CD4-positive, CD25-positive, alpha-beta regulatory T cell (primary cell): Measurements from ENCODE around the gene CTNNA2. TPM values are rescaled to one million over a fixed set of nuclear protein-coding genes. Genes with fewer than 3 reads are reported as not detected.
"Not testable (repeated sequence)": the region's sequence is repeated elsewhere in the genome, so short reads cannot be mapped to it uniquely, and the experiment has no call there.

Experiments
- ATAC-seq, 2 donors: fragments of 150-1000 bp; cut with Tn5 transposase; one replicate each; pipeline ENCODE4 v1.10.0; 2021; ENCODE audit warnings: low read depth in 2 of 2, moderate number of reproducible peaks in 2 of 2, moderate library complexity in 1 of 2
- DNase-seq, 3 donors: peaks; one replicate each; pipeline versions ENCODE4 v3.0.0 to v3.0.0-alpha.2; 2012 to 2022; ENCODE audit warnings: mixed read lengths in 1 of 3
- H3K27ac ChIP-seq: one replicate; pipeline ENCODE4 v1.7.0; 2013; ENCODE audit warnings: mild to moderate bottlenecking, low read length; ENCODE audit not compliant: insufficient read depth, poor library complexity, severe bottlenecking
- H3K27me3 ChIP-seq: one replicate; pipeline ENCODE4 v1.7.0; 2013; ENCODE audit warnings: low read length; ENCODE audit not compliant: control insufficient read depth, insufficient read depth
- H3K36me3 ChIP-seq: one replicate; pipeline ENCODE4 v1.7.0; 2013; ENCODE audit warnings: mild to moderate bottlenecking, low read length, moderate library complexity; ENCODE audit not compliant: control insufficient read depth, insufficient read depth
- H3K4me1 ChIP-seq: 2 replicates; pipeline ENCODE4 v1.7.0; 2013; ENCODE audit warnings: mild to moderate bottlenecking, low read length; ENCODE audit not compliant: insufficient read depth, control insufficient read depth, poor library complexity, severe bottlenecking
- H3K4me3 ChIP-seq: one replicate; pipeline ENCODE4 v1.7.0; 2013; ENCODE audit warnings: low read depth, mild to moderate bottlenecking, low read length, moderate library complexity
- H3K9me3 ChIP-seq, 2 experiments: 1 replicate in 1 of 2; 2 replicates in 1 of 2; pipeline ENCODE4 v1.7.0; 2013; ENCODE audit warnings: low read length in 2 of 2, mild to moderate bottlenecking in 1 of 2, moderate library complexity in 1 of 2; ENCODE audit not compliant: control insufficient read depth in 2 of 2
- H3K27ac Mint-ChIP-seq, 3 donors: one replicate each; pipeline ENCODE4 v1.8.0; 2020 to 2022; ENCODE audit warnings: mild to moderate bottlenecking in 3 of 3, mixed read lengths in 3 of 3, moderate library complexity in 2 of 3
- H3K27me3 Mint-ChIP-seq: one replicate; pipeline ENCODE4 v1.8.0; 2022; ENCODE audit warnings: mild to moderate bottlenecking, mixed read lengths
- H3K36me3 Mint-ChIP-seq: one replicate; pipeline ENCODE4 v1.8.0; 2020; ENCODE audit warnings: mixed read lengths
- H3K4me1 Mint-ChIP-seq, 4 donors: one replicate each; pipeline ENCODE4 v1.8.0; 2020 to 2022; ENCODE audit warnings: mixed read lengths in 4 of 4, mild to moderate bottlenecking in 1 of 4
- H3K4me3 Mint-ChIP-seq, 4 donors: one replicate each; pipeline ENCODE4 v1.8.0; 2020 to 2022; ENCODE audit warnings: mild to moderate bottlenecking in 4 of 4, mixed read lengths in 4 of 4, moderate library complexity in 3 of 4
- H3K9me3 Mint-ChIP-seq, 7 donors: one replicate each; pipeline ENCODE4 v1.8.0; 2020 to 2022; ENCODE audit warnings: mixed read lengths in 7 of 7, mild to moderate bottlenecking in 3 of 7, moderate library complexity in 2 of 7
- polyA plus RNA-seq, 4 donors: library from polyadenylated mRNA; unstranded; fragments of 300-500 nt; fragmentation: Illumina TruSeq; gene quantifications; one replicate each; pipeline ENCODE4 v1.2.3, GENCODE V29; 2021
- total RNA-seq: library from RNA; stranded (reverse); gene quantifications from one replicate; pipeline ENCODE4 v1.2.3, GENCODE V29; 2022

Gene CTNNA2
- total and polyA plus RNA-seq, 5 donors from 2014 or later, result not detected

DNA sequence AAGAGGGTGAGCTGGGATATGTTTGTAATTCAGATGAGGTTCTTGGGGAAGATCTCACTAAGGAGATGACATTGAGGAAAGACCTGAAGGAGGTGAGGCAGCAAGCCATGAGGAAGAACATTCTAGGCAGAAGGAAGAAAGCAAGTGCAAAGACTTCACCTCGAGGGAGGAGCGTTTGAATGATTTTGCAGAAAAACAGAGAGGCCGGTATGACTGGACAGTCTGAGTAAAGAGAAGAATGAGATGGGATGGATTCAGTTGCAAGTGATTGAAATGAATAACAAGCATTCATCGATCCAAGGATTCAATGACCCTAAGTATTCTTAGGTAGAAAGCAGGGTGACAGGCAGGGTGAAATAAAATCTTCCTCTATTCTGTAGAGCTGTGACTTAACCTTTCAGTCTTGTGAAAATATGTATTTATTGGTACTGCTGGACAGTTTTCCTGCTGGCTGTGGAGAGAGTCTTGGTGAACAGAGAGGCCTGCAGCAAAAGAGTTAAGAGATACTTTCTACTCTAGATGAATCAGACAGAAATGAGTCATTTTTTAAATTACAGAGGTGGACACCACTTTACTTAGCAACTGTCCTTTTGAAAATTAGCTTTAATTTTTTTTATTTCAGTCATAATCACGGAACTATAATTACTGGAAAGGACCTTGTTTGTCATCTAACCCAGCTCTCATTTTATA lies 513.3 kb downstream of the CTNNA2 start:
- no peaks in the 10 kb centered on the region for H3K4me1 Mint-ChIP-seq
- H3K27me3 Mint-ChIP-seq, result no peaks in the 10 kb centered on the region
- Histone ChIP-seq H3K9me3 (peaks cover 0 to 4% of the 10 kb centered on the region in 2 experiments), H3K27ac (no peak overlapping the region), H3K4me3 (no peak overlapping the region), H3K36me3 (no peaks in the 10 kb centered on the region), H3K4me1 (no peaks in the 10 kb centered on the region), H3K27me3 (no peaks in the 10 kb centered on the region)
- ATAC-seq (no peak), DNase-seq (no peak)
- H3K9me3 Mint-ChIP-seq, result peaks cover 3 to 21% (median 8%) of the 10 kb centered on the region in 7 donors
- no peak overlapping the region for H3K4me3 Mint-ChIP-seq
- H3K36me3 Mint-ChIP-seq, result no peaks in the 10 kb centered on the region
- no peak overlapping the region for H3K27ac Mint-ChIP-seq

DNA sequence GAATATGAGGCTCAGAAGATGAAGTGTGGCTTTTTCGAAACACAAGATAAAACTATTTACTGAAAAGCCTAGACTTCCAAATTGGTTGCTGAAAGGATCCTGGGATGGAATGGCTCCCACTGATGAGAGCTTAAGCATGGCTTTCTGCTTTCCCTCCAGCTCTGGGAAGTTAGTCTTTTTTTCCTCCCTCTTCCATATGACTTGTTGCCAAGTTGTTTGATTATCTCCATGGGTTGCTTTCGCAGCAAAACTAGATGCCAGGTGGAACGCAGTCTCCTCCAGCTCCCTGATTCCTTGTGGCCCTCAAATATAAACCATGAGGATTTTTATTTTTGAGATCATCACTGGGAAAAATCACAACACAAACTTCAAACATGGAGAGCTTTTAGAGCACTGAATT lies 515.2 kb downstream of the CTNNA2 start:
- Mint-ChIP-seq H3K27ac (no peak overlapping the region), H3K27me3 (no peaks in the 10 kb centered on the region), H3K9me3 (peaks cover 4 to 21% (median 10%) of the 10 kb centered on the region in 7 donors), H3K36me3 (no peaks in the 10 kb centered on the region), H3K4me1 (no peaks in the 10 kb centered on the region), H3K4me3 (no peak overlapping the region)
- H3K9me3 ChIP-seq, result peaks cover 0 to 4% of the 10 kb centered on the region in 2 experiments
- DNase-seq (no peak), ATAC-seq (no peak)
- H3K27me3 ChIP-seq, result no peaks in the 10 kb centered on the region
- no peaks in the 10 kb centered on the region for H3K4me1 ChIP-seq
- H3K4me3 ChIP-seq, result no peak overlapping the region
- H3K36me3 ChIP-seq, result no peaks in the 10 kb centered on the region
- no peak overlapping the region for H3K27ac ChIP-seq

DNA sequence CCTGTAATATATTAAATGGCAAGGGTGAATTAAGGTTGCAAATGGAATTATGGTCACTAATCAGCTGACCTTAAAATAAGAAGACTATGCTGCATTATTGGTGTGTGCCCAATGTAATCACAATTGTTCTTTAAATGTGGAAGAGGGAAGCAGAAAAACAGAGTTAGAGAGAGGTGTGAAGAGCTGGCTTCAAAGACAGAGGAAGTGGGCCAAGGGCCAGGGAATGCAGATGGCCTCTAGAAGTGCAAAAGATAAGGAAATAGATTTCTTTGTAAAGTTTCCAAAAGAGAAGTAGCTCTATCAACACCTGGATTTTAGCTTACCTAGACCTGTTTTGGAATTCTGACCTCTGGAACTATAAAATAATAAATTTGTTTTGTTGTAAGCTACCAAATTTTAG lies 515.7 kb downstream of the CTNNA2 start:
- H3K4me1 ChIP-seq, result no peaks in the 10 kb centered on the region

DNA sequence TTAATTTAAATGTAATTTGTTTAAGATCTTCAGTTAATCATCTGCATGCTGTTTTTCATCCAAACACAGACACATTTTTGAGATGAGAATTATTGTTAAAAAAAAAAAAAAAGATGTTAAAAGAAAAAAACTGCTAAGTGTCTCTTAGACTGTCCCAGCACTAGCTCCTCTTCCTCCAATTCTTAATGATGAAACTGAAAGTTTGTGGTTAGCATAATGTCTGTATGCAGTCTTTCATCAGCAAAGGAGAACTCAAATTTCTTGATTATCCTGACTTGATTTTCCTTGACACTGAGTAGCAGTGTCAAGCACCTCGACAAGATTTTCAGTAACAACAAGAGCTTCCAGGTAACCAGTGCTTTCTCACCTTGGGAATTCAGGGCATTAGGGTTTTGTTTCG lies 517.3 kb downstream of the CTNNA2 start:
- Mint-ChIP-seq H3K4me1 (no peaks in the 10 kb centered on the region), H3K4me3 (no peak overlapping the region), H3K27ac (no peak overlapping the region), H3K9me3 (peaks cover 5 to 21% (median 8%) of the 10 kb centered on the region in 7 donors), H3K36me3 (no peaks in the 10 kb centered on the region), H3K27me3 (no peaks in the 10 kb centered on the region)
- Histone ChIP-seq H3K27me3 (no peaks in the 10 kb centered on the region), H3K36me3 (no peaks in the 10 kb centered on the region), H3K4me3 (no peak overlapping the region), H3K9me3 (no peaks in the 10 kb centered on the region), H3K4me1 (no peaks in the 10 kb centered on the region), H3K27ac (no peak overlapping the region)
- no peak for ATAC-seq
- DNase-seq, result no peak

More for the DNA sequence above, 515.7 kb downstream of the CTNNA2 start:
- H3K9me3 ChIP-seq, result peaks cover 0 to 4% of the 10 kb centered on the region in 2 experiments
- H3K27ac Mint-ChIP-seq, result no peak overlapping the region
- H3K4me1 Mint-ChIP-seq, result no peaks in the 10 kb centered on the region
- no peaks in the 10 kb centered on the region for H3K27me3 Mint-ChIP-seq
- no peak overlapping the region for H3K4me3 ChIP-seq
- DNase-seq, result no peak
- no peaks in the 10 kb centered on the region for H3K27me3 ChIP-seq
- H3K4me3 Mint-ChIP-seq, result no peak overlapping the region
- no peaks in the 10 kb centered on the region for H3K36me3 Mint-ChIP-seq
- H3K9me3 Mint-ChIP-seq, result peaks cover 5 to 21% (median 10%) of the 10 kb centered on the region in 7 donors
- no peak for ATAC-seq
- H3K27ac ChIP-seq, result no peak overlapping the region
- no peaks in the 10 kb centered on the region for H3K36me3 ChIP-seq

DNA sequence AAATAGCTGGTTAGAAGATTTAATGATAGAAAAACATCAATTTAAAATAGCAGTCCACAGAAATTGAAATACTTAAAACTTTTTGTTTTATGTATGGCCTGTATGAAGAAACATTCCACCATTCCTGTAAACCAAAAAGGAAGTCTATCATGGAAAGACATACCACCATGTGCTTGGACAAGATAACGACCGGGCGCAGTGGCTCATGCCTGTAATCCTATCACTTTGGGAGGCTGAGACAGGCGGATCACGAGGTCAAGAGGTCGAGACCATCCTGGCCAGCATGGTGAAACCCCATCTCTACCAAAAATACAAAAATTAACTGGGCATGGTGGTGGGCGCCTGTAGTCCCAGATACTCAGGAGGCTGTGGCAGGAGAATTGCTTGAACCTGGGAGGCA lies 519.8 kb downstream of the CTNNA2 start:
- not testable (repeated sequence) for H3K9me3 ChIP-seq, ATAC-seq, H3K36me3 ChIP-seq, H3K4me3 Mint-ChIP-seq, H3K27ac Mint-ChIP-seq, H3K27me3 Mint-ChIP-seq, DNase-seq, H3K36me3 Mint-ChIP-seq, H3K4me1 ChIP-seq, H3K4me1 Mint-ChIP-seq, H3K27ac ChIP-seq, H3K27me3 ChIP-seq, H3K4me3 ChIP-seq
- peaks cover 3 to 17% (median 9%) of the 10 kb centered on the region in 7 donors for H3K9me3 Mint-ChIP-seq

DNA sequence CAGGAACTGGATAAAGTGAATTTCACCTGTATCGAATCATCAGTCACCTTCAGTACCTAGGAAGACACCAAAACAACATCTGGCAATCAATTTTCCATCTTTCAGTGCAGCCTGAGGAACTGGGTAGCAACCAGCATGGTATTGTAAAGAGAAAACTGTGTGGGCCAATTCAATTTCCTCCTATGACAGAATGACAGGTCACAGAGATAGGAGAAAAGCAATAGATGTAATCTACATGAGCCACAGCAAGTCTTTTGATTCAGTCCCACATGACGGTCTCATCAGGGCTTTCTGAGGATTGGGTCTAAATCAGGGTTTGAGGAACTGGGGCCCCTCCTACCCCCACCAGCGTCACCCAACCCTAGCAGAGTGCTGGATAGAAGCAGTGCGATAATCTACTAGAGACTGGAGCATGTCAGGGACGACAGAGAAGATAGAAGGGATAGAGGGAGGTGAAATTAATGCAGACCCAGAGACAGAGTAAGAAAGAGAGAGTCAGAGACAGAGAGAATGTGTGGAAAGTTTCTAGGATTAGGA lies 523.0 kb downstream of the CTNNA2 start:
- H3K27me3 Mint-ChIP-seq, result no peaks in the 10 kb centered on the region
- no peak overlapping the region for H3K4me3 Mint-ChIP-seq
- no peaks in the 10 kb centered on the region for H3K4me1 Mint-ChIP-seq
- no peaks in the 10 kb centered on the region for H3K27me3 ChIP-seq
- peaks cover 3 to 15% (median 11%) of the 10 kb centered on the region in 7 donors for H3K9me3 Mint-ChIP-seq
- H3K4me3 ChIP-seq, result no peak overlapping the region
- H3K36me3 Mint-ChIP-seq, result no peaks in the 10 kb centered on the region
- no peak for DNase-seq
- H3K36me3 ChIP-seq, result no peaks in the 10 kb centered on the region
- no peak for ATAC-seq
- no peaks in the 10 kb centered on the region for H3K4me1 ChIP-seq
- H3K9me3 ChIP-seq, result peaks cover 0 to 2% of the 10 kb centered on the region in 2 experiments
- no peak overlapping the region for H3K27ac Mint-ChIP-seq
- H3K27ac ChIP-seq, result no peak overlapping the region

DNA sequence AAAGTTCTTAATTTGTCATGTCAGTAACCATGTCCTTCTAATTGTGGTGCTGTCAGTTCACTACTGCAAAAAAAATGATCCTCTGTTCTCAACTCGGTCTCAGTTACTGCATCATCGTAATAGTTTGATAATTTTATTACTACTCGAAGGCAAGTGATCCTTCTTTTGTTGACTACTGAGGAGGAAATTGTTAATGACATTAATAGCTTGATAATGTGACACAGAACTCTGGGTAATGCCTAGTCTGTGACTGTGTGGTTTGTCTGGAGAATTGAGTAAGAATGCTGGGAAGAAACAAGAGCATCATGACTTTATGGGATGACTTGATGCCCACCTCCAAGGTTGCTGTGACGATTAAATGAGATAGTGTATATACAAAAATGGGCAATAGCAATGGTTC lies 524.5 kb downstream of the CTNNA2 start:
- Histone ChIP-seq H3K4me3 (no peak overlapping the region), H3K27me3 (no peaks in the 10 kb centered on the region), H3K4me1 (no peaks in the 10 kb centered on the region), H3K9me3 (peaks cover 0 to 2% of the 10 kb centered on the region in 2 experiments), H3K36me3 (no peaks in the 10 kb centered on the region), H3K27ac (no peak overlapping the region)
- H3K4me1 Mint-ChIP-seq, result no peaks in the 10 kb centered on the region
- DNase-seq (no peak), ATAC-seq (no peak)
- no peaks in the 10 kb centered on the region for H3K27me3 Mint-ChIP-seq
- peaks cover 3 to 14% (median 9%) of the 10 kb centered on the region in 7 donors for H3K9me3 Mint-ChIP-seq
- no peak overlapping the region for H3K4me3 Mint-ChIP-seq
- H3K36me3 Mint-ChIP-seq, result no peaks in the 10 kb centered on the region
- no peak overlapping the region for H3K27ac Mint-ChIP-seq

DNA sequence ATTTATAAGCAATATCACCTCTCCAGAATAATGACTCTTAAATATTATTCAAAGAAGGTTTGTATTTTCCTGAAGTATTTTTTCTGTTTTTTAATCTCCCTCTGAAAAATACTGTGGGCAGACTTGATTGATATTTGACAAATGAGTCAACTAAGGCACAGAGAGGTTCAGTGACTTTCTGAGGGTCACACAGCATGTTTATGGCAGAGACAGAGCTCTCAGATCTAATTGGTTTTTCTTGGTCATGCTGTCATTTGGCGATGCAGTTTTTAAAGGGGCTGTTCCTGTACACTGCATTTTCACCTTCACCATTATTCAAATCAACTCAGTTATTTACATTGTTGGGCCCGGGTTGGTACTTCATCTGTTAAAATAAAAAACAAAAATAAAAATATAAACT lies 527.4 kb downstream of the CTNNA2 start:
- no peak for DNase-seq
- Mint-ChIP-seq H3K4me3 (no peak overlapping the region), H3K4me1 (no peaks in the 10 kb centered on the region), H3K9me3 (peaks cover 1 to 13% (median 8%) of the 10 kb centered on the region in 7 donors), H3K27me3 (no peaks in the 10 kb centered on the region), H3K27ac (no peak overlapping the region), H3K36me3 (no peaks in the 10 kb centered on the region)
- no peak for ATAC-seq
- H3K27me3 ChIP-seq, result no peaks in the 10 kb centered on the region
- H3K4me3 ChIP-seq, result no peak overlapping the region
- peaks cover 0 to 2% of the 10 kb centered on the region in 2 experiments for H3K9me3 ChIP-seq
- no peaks in the 10 kb centered on the region for H3K36me3 ChIP-seq
- no peak overlapping the region for H3K27ac ChIP-seq
- no peaks in the 10 kb centered on the region for H3K4me1 ChIP-seq
